Esophagus muscularis mucosa (tissue), 4 donors: ENCODE data around the gene LRRC27.

Experiments
- EP300 ChIP-seq: sonication (generic); formaldehyde crosslinking; IDR thresholded peaks from one replicate; pipeline ENCODE4 v1.6.1; 2017; ENCODE audit warnings: antibody characterized with exemption
- POLR2A ChIP-seq: fragments of 450-650 bp; IDR thresholded peaks from one replicate; pipeline ENCODE4 v1.6.1; 2017; ENCODE audit warnings: antibody characterized with exemption, moderate library complexity, mild to moderate bottlenecking, low read depth
- POLR2AphosphoS5 ChIP-seq, 2 donors: sonication (generic); formaldehyde crosslinking; IDR thresholded peaks; one replicate each; pipeline ENCODE4 v1.6.1; 2017; ENCODE audit warnings: antibody characterized with exemption in 2 of 2
- TF ChIP-seq, protein P1 (sequence below), 3 experiments: fragments of 200-600 bp in 2 of 3; fragments of 450-650 bp in 1 of 3; sonication (generic) in 2 of 3; IDR thresholded peaks; one replicate each; pipeline ENCODE4 v1.5.1; 2017 to 2019; ENCODE audit warnings: antibody characterized with exemption in 3 of 3, mild to moderate bottlenecking in 2 of 3, moderate library complexity in 1 of 3

GRCh38 chr10:132389433-132390169, 57.6 kb downstream of the LRRC27 start:
- TF ChIP-seq, protein P1, sequence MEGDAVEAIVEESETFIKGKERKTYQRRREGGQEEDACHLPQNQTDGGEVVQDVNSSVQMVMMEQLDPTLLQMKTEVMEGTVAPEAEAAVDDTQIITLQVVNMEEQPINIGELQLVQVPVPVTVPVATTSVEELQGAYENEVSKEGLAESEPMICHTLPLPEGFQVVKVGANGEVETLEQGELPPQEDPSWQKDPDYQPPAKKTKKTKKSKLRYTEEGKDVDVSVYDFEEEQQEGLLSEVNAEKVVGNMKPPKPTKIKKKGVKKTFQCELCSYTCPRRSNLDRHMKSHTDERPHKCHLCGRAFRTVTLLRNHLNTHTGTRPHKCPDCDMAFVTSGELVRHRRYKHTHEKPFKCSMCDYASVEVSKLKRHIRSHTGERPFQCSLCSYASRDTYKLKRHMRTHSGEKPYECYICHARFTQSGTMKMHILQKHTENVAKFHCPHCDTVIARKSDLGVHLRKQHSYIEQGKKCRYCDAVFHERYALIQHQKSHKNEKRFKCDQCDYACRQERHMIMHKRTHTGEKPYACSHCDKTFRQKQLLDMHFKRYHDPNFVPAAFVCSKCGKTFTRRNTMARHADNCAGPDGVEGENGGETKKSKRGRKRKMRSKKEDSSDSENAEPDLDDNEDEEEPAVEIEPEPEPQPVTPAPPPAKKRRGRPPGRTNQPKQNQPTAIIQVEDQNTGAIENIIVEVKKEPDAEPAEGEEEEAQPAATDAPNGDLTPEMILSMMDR (IDR thresholded peaks at IDR 0.05): no peak
- TF ChIP-seq POLR2A (no peak), POLR2AphosphoS5 (IDR thresholded peaks at IDR 0.05) (no peak), EP300 (no peak)
